PC-9 (cell line): ENCODE results near the gene AQP4.

Source experiments
- CTCF ChIP-seq: fragments of 200-600 bp; sonication (generic); conservative IDR thresholded peaks from 2 replicates; pipeline ENCODE4 v1.6.1; 2017; ENCODE audit warnings: mixed run types, antibody characterized with exemption, mild to moderate bottlenecking, moderate library complexity
- EZH2 ChIP-seq: fragments of 200-600 bp; sonication (generic); IDR thresholded peaks from 2 replicates; pipeline ENCODE4 v1.8.0; 2017; ENCODE audit warnings: antibody characterized with exemption, low read depth

GRCh38 chr18:26902291-26902690 is 36.8 kb upstream of the AQP4 start:
- TF ChIP-seq CTCF = no peak
- no peak for TF ChIP-seq EZH2
